IPS DF 4.7 (cell line): ENCODE measurements around the gene DDX42.
A peak's percentile ranks its signal among the peaks of the same experiment; 100 is the strongest.

Experiments used
- DNase-seq: peaks from one replicate; pipeline ENCODE4 v3.0.0-alpha.2; 2013; ENCODE audit warnings: low spot score; ENCODE audit errors: extremely low read depth

The DDX42 gene

GRCh38 chr17:63820963-63821561, 47.1 kb downstream of the DDX42 start:
- DNase-seq, result no peak

GRCh38 chr17:63821804-63822203, 47.8 kb downstream of the DDX42 start:
- DNase-seq, result no peak

GRCh38 chr17:63822537-63822936, 48.6 kb downstream of the DDX42 start:
- no peak for DNase-seq

- DNase-seq, result no peak
These were observed 49.8 kb downstream of the DDX42 start for GRCh38 chr17:63823659-63824331.

GRCh38 chr17:63824362-63824761, 50.4 kb downstream of the DDX42 start:
- no peak for DNase-seq

DNA sequence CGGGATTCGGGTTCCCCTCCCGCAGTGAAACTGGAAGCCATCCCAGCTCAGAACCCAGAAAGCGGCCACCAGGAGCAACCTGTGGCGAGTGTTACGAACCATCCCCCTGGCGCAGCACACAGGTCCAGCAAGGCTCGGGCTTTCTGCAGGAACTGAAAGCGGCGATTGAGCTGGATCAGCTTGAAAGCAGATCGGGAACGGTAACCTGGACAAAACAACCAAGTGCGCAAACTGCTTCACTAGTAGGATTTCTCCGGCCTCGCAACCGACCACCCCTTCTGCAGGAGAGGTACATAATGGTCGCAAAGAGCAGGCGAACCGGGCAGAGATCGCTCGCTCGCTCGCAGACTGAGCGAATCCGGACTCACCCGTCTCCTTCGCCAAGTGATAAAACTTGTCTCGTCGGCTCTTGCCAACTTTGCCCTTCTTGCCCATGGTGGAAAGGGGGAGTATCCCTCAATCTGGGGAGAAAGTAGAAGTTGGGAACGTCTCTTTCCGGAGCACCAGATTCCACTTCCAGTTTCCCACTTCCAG, 52.6 kb downstream of the DDX42 start:
- no peak for DNase-seq

DNA sequence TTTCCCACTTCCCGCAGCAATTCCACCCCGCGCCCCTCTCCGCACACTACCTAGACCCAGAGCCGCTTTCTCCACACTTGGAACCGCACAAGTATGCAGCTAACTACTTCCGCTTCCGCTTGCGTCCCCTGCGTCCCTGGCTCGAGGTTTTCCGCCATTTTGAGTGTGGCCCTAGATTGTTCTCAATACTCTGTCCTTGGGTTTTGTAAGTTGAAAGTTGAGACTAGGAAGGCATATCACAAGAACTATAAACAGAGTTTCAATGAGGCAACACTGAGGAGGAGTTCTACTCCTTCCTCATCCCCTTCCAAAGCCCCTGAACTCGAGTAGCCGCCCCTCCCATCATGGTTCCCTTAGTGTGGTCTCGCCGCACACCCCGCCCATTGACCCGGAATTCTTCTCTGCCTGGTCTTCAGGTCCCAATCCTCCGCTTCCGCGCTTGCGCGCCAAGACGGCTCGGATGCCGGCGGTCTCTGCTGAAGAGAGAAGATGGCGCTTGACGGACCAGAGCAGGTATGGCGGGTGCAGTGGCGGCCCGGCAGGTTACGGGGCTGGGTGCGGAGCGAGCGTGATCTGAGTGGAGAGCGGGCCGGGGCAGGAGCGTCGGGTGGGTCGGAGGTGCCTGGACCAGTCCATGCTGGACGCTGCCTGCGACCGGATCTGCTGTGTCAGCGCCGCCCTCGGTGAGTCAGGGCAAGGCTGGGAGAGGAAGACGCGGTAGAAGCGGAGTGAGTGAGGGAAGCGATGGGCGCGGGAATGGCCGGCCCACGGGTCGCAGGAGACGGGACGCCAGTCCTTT, 53.2 kb downstream of the DDX42 start, which contains the start of the genes FTSJ3 and PSMC5:
Gene FTSJ3 (minus strand): TSS at position 662 of the 799 bp plus-strand sequence. CDS start 761 bp downstream, outside the sequence.
Gene PSMC5 (plus strand): TSS at position 430 of the 799 bp plus-strand sequence. CDS start 60 bp downstream, at position 490.
- peak; percentile 83 for DNase-seq

- no peak for DNase-seq
These were observed 53.8 kb downstream of the DDX42 start for GRCh38 chr17:63827801-63828221.

DNA sequence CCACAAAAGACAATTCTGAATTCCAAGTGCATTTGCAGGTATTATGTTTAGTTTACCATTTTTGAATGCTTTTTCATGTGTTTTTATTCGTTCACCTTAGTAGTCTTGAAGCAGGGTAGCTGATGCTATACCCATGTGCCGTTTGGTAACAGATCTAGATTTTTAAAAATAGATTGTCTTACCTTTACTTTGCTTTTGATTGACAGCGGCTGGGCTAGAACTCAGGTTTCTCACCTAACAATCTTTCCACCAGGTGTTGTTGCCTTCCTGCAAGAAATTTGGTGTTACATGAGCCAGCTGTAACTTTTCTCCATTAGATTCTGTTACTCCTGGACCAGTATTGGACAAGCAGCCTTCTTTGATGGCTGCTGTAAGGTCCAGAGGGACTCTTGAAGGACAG, 55.0 kb downstream of the DDX42 start:
- DNase-seq, result no peak

DNA sequence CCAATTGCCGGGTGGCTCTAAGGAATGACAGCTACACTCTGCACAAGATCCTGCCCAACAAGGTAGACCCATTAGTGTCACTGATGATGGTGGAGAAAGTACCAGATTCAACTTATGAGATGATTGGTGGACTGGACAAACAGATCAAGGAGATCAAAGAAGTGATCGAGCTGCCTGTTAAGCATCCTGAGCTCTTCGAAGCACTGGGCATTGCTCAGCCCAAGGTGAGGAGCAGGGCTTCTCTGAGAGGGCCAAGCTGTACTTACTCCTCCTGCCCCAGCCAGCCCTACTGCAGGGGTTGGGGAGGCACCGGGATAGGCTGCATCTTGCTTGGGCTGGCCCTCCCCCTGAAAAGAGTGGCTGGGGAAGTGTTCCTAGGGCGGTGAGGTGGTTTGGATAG, 56.3 kb downstream of the DDX42 start:
- DNase-seq, result no peak

GRCh38 chr17:63830904-63831491, 57.0 kb downstream of the DDX42 start:
- DNase-seq, result no peak

DNA sequence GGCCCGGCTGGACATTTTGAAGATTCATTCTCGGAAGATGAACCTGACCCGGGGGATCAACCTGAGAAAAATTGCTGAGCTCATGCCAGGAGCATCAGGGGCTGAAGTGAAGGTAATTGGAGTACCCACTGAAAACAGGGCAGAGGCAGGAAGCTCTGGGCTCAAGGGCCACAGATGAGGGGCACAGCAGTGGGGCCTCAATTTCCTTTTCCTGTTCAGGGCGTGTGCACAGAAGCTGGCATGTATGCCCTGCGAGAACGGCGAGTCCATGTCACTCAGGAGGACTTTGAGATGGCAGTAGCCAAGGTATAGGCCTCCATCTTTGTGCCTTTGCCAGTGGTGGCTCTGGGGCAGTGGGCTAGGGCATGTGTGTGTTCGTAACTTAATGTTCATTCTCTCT, 57.5 kb downstream of the DDX42 start:
- DNase-seq, result no peak

GRCh38 chr17:63832014-63832413, 58.0 kb downstream of the DDX42 start:
- DNase-seq, result no peak

GRCh38 chr17:63832455-63832854, 58.5 kb downstream of the DDX42 start:
- no peak for DNase-seq

GRCh38 chr17:63833026-63833740, 59.2 kb downstream of the DDX42 start:
- DNase-seq, result no peak

GRCh38 chr17:63833741-63834373, 59.9 kb downstream of the DDX42 start:
- no peak for DNase-seq

DNA sequence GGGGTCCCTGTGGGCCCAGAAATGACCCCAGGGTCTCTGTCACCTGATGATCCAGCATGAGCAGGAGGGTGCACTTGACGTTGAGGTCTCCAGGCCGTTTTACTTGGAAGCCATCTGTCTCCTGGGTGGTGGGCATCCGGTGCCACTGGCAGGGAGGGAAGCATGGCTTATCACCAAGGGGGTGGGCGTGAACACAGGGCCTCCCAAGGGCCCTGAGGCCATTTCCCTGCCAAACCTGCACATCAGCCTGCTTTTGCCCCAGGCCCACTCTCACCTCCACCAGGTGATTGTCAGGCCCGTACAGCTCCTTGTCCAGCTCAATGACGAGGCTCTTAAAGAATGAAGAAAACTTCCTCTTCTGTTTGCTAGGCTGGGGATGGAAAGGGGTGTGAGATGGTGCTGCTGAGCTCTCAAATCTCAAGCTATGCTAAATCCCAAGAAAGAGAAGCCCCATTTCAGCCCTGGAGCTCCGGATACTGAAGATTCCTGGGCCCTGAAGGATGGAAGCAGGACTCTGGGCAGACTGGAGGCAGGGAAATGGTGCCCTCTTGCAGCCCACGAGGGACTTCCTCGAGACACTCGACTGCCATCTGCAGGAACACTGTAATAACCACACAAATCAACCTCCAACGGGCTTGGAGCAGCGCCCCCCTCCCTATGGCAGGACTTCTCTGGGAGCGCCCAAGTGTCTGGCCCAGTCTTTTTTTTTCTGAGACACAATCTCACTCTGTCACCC, 60.6 kb downstream of the DDX42 start:
- peak; percentile 71 for DNase-seq

DNA sequence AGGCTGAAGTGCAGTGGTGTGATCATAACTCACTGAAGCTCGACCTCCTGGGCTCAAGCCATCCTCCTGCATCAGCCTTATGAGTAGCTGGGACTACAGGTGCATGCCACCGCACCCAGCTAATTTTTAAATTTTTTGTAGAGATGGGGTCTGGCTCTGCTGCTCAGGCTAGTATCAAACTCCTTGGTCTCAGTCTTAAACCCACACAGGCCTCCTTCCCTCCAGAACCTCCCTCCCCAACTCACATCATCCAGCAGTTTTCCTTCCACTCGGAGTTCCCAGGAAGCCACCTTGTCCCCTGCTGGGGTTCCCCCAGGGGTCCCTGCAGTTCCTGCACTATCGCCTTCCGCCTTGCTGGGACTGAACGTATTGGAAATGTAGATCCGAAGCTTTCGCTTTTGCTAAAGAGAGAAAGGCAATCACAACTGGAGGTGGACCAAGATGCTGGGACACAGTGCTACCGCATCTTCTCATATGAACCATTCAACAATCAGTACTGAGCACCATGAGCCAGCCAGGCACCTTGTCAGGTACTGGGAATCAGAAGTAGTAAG, 61.3 kb downstream of the DDX42 start:
- no peak for DNase-seq

GRCh38 chr17:63836811-63837210, 62.8 kb downstream of the DDX42 start:
- DNase-seq, result no peak
